Right atrium auricular region (tissue), 2 donors: ENCODE data around the gene FARP1. TPM values are rescaled to one million over a fixed set of nuclear protein-coding genes. Genes with fewer than 3 reads are reported as not detected.

ENCODE experiments used
- DNase-seq: peaks from one replicate; pipeline ENCODE4 v3.0.0-alpha.2; 2019; ENCODE audit warnings: low spot score
- H3K27ac ChIP-seq, 2 donors: fragments of 200-600 bp; sonication (generic); 1 replicate in 1 of 2; 2 replicates in 1 of 2; pipeline ENCODE4 v1.5.1; 2016 to 2019
- H3K27me3 ChIP-seq, 2 donors: fragments of 200-600 bp; sonication (generic); one replicate each; pipeline versions ENCODE4 v1.5.1 to v1.6.0; 2017 to 2019
- H3K36me3 ChIP-seq: fragments of 200-600 bp; sonication (generic); one replicate; pipeline ENCODE4 v1.5.1; 2016
- H3K4me1 ChIP-seq, 2 donors: fragments of 200-600 bp; sonication (generic); one replicate each; pipeline versions ENCODE4 v1.5.1 to v1.6.0; 2017 to 2019
- H3K4me3 ChIP-seq, 2 donors: fragments of 200-600 bp; sonication (generic); 1 replicate in 1 of 2; 2 replicates in 1 of 2; pipeline ENCODE4 v1.5.1; 2017 to 2019; ENCODE audit warnings: mild to moderate bottlenecking in 1 of 2, moderate library complexity in 1 of 2
- H3K9me3 ChIP-seq, 2 donors: fragments of 200-600 bp; sonication (generic); one replicate each; pipeline ENCODE4 v1.5.1; 2019
- CTCF ChIP-seq, 2 donors: fragments of 200-600 bp; sonication (generic); IDR thresholded peaks; one replicate each; pipeline ENCODE4 v1.5.1; 2019; ENCODE audit warnings: antibody characterized with exemption in 2 of 2
- total RNA-seq, 2 donors: library from RNA; depleted of rRNA; stranded (reverse); fragments of >200 nt; gene quantifications; one replicate each; pipeline ENCODE4 v1.1.0, GENCODE V29; 2016

FARP1 gene
- total RNA-seq, 2 donors from 2014 or later: 15.5 to 25.7 TPM

GRCh38 chr13:98315902-98316301 lies 173.0 kb downstream of the FARP1 start:
- Histone ChIP-seq H3K27ac (peak overlapping the region in 1 of 2 donors; percentile 19), H3K27me3 (no peaks in the 10 kb centered on the region), H3K36me3 (no peaks in the 10 kb centered on the region), H3K9me3 (no peaks in the 10 kb centered on the region), H3K4me3 (no peak overlapping the region), H3K4me1 (peaks cover 0 to 17% of the 10 kb centered on the region in 2 donors)
- no peak for DNase-seq
- no peak for TF ChIP-seq CTCF (IDR thresholded peaks at IDR 0.05)

- Histone ChIP-seq H3K27me3 (no peaks in the 10 kb centered on the region), H3K9me3 (no peaks in the 10 kb centered on the region), H3K4me3 (no peak overlapping the region), H3K27ac (no peak overlapping the region), H3K36me3 (no peaks in the 10 kb centered on the region), H3K4me1 (peaks cover 0 to 17% of the 10 kb centered on the region in 2 donors)
- no peak for TF ChIP-seq CTCF (IDR thresholded peaks at IDR 0.05)
- DNase-seq: no peak
Observed at GRCh38 chr13:98317573-98318171, 174.8 kb downstream of the FARP1 start.

GRCh38 chr13:98318263-98318878 lies 175.5 kb downstream of the FARP1 start:
- no peak for DNase-seq
- H3K4me1 ChIP-seq: peaks cover 0 to 17% of the 10 kb centered on the region in 2 donors

GRCh38 chr13:98320561-98321105 lies 177.7 kb downstream of the FARP1 start:
- Histone ChIP-seq H3K36me3 (no peaks in the 10 kb centered on the region), H3K4me1 (peaks cover 0 to 9% of the 10 kb centered on the region in 2 donors), H3K27me3 (no peaks in the 10 kb centered on the region), H3K4me3 (no peak overlapping the region), H3K27ac (no peak overlapping the region), H3K9me3 (no peaks in the 10 kb centered on the region)
- DNase-seq: no peak
- TF ChIP-seq CTCF (IDR thresholded peaks at IDR 0.05): no peak

More at GRCh38 chr13:98318263-98318878, 175.5 kb downstream of the FARP1 start:
- no peak overlapping the region for H3K27ac ChIP-seq
- H3K4me3 ChIP-seq: no peak overlapping the region
- no peaks in the 10 kb centered on the region for H3K9me3 ChIP-seq
- TF ChIP-seq CTCF (IDR thresholded peaks at IDR 0.05): no peak
- H3K27me3 ChIP-seq: no peaks in the 10 kb centered on the region
- H3K36me3 ChIP-seq: no peaks in the 10 kb centered on the region

GRCh38 chr13:98321395-98321794 lies 178.5 kb downstream of the FARP1 start:
- DNase-seq: no peak

More at GRCh38 chr13:98321395-98321794, 178.5 kb downstream of the FARP1 start:
- Histone ChIP-seq H3K27ac (no peak overlapping the region), H3K4me3 (no peak overlapping the region), H3K27me3 (no peaks in the 10 kb centered on the region), H3K4me1 (peaks cover 0 to under 1% of the 10 kb centered on the region in 2 donors), H3K9me3 (no peaks in the 10 kb centered on the region), H3K36me3 (no peaks in the 10 kb centered on the region)
- TF ChIP-seq CTCF (IDR thresholded peaks at IDR 0.05): no peak
